HEK293T (cell line): ENCODE results near the gene NUP205.

Experiments used
- CTCF ChIA-PET: fragments of 350-600 bp; formaldehyde crosslinking; extraction: SDS; loops from one replicate; lab custom pipeline; 2021; ENCODE audit warnings: antibody characterized with exemption, inconsistent platforms; lab: Yijun Ruan, JAX
- POLR2A ChIA-PET: fragments of 350-600 bp; formaldehyde crosslinking; extraction: SDS; loops from one replicate; lab custom pipeline; 2020; ENCODE audit warnings: antibody characterized with exemption, inconsistent platforms; lab: Yijun Ruan, JAX
- DNase-seq: peaks from one replicate; pipeline ENCODE4 v3.0.0; 2012; ENCODE audit warnings: mixed read lengths; ENCODE audit errors: extremely low spot score
- ARNT ChIP-seq: fragments of 450-650 bp; IDR thresholded peaks from 2 replicates; pipeline ENCODE4 v1.6.1; 2017; ENCODE audit warnings: mild to moderate bottlenecking
- BHLHE40 ChIP-seq: fragments of 450-650 bp; IDR thresholded peaks from 2 replicates; pipeline ENCODE4 v1.6.1; 2016; ENCODE audit warnings: mild to moderate bottlenecking, moderate library complexity, borderline replicate concordance
- CTBP1 ChIP-seq: fragments of 450-650 bp; IDR thresholded peaks from 2 replicates; pipeline ENCODE4 v1.6.1; 2016; ENCODE audit warnings: borderline replicate concordance
- ELF4 ChIP-seq: fragments of 450-650 bp; IDR thresholded peaks from 2 replicates; pipeline ENCODE4 v1.6.1; 2017; ENCODE audit warnings: antibody characterized with exemption
- FOXA1 ChIP-seq: fragments of 450-650 bp; IDR thresholded peaks from 2 replicates; pipeline ENCODE4 v1.6.1; 2016; ENCODE audit warnings: mild to moderate bottlenecking
- FOXK2 ChIP-seq: fragments of 450-650 bp; IDR thresholded peaks from 2 replicates; pipeline ENCODE4 v1.6.1; 2016; ENCODE audit warnings: mild to moderate bottlenecking
- FOXM1 ChIP-seq: fragments of 450-650 bp; IDR thresholded peaks from 2 replicates; pipeline ENCODE4 v1.6.1; 2017; ENCODE audit warnings: mild to moderate bottlenecking, borderline replicate concordance
- HDGF ChIP-seq: fragments of 450-650 bp; IDR thresholded peaks from 2 replicates; pipeline ENCODE4 v1.6.1; 2017; ENCODE audit warnings: antibody characterized with exemption, borderline replicate concordance
- L3MBTL2 ChIP-seq: fragments of 450-650 bp; conservative IDR thresholded peaks from 2 replicates; pipeline ENCODE4 v1.6.1; 2016; ENCODE audit warnings: mild to moderate bottlenecking
- LEF1 ChIP-seq: fragments of 450-650 bp; IDR thresholded peaks from 2 replicates; pipeline ENCODE4 v1.6.1; 2017; ENCODE audit warnings: mild to moderate bottlenecking, borderline replicate concordance
- NFRKB ChIP-seq: fragments of 450-650 bp; IDR thresholded peaks from 2 replicates; pipeline ENCODE4 v1.6.1; 2016; ENCODE audit warnings: mild to moderate bottlenecking, moderate library complexity
- PKNOX1 ChIP-seq: fragments of 450-650 bp; IDR thresholded peaks from 2 replicates; pipeline ENCODE4 v1.6.1; 2016
- SP1 ChIP-seq: fragments of 450-650 bp; IDR thresholded peaks from 2 replicates; pipeline ENCODE4 v1.6.1; 2017
- SUZ12 ChIP-seq: fragments of 450-650 bp; IDR thresholded peaks from 2 replicates; pipeline ENCODE4 v1.6.1; 2016; ENCODE audit warnings: mild to moderate bottlenecking
- TARDBP ChIP-seq: fragments of 450-650 bp; IDR thresholded peaks from 2 replicates; pipeline ENCODE4 v1.6.1; 2016
- ZNF384 ChIP-seq: fragments of 450-650 bp; IDR thresholded peaks from 2 replicates; pipeline ENCODE4 v1.6.1; 2016

Gene NUP205

GRCh38 chr7:135644729-135645128 is 87.0 kb downstream of the NUP205 start:
- POLR2A ChIA-PET = interaction anchor here (1.1 to 1.8 kb wide), 3 partner anchors 16 to 18 kb away, joined by 5 to 7 read pairs (median 5); partner anchors contain the start of gene STMP1
- DNase-seq = no peak
- CTCF ChIA-PET = interaction anchor here (0.6 to 2.4 kb wide), 15 partner anchors 11 to 1003 kb away, joined by 3 to 14 read pairs (median 5); no protein-coding TSS in a partner anchor
- no peak for TF ChIP-seq ELF4
- no peak for TF ChIP-seq FOXM1
- no peak for TF ChIP-seq NFRKB
- no peak for TF ChIP-seq SP1
- TF ChIP-seq BHLHE40 = no peak
- TF ChIP-seq FOXK2 = no peak
- TF ChIP-seq TARDBP = no peak
- no peak for TF ChIP-seq LEF1

GRCh38 chr7:135645296-135645904 is 87.7 kb downstream of the NUP205 start:
- peak; percentile 61 for DNase-seq
- ChIA-PET CTCF (interaction anchor here (0.6 to 2.4 kb wide), 21 partner anchors 10 to 1003 kb away, joined by 3 to 14 read pairs (median 4); no protein-coding TSS in a partner anchor), POLR2A (interaction anchor here (1.1 to 1.3 kb wide), 2 partner anchors 16 to 17 kb away, joined by 5 to 7 read pairs; partner anchors contain the start of gene STMP1)
- no peak for TF ChIP-seq CTBP1
- TF ChIP-seq BHLHE40 = no peak
- no peak for TF ChIP-seq HDGF
- TF ChIP-seq SP1 = no peak
- no peak for TF ChIP-seq FOXA1
- TF ChIP-seq FOXM1 = no peak
- TF ChIP-seq SUZ12 = no peak

- no peak for DNase-seq
- ChIA-PET POLR2A (interaction anchor here (1.5 kb wide), 1 partner anchor 15 kb away, joined by 6 read pairs; the partner anchor contains the start of gene STMP1), CTCF (no interaction called here)
- TF ChIP-seq TARDBP = no peak
- TF ChIP-seq ARNT = no peak
- no peak for TF ChIP-seq SUZ12
Observed at GRCh38 chr7:135647755-135648154, 90.0 kb downstream of the NUP205 start.

- TF ChIP-seq SP1 (no peak), PKNOX1 (no peak), BHLHE40 (no peak), SUZ12 (no peak), ARNT (no peak)
- ChIA-PET CTCF (no interaction called here), POLR2A (no interaction called here)
- DNase-seq = no peak
Observed at GRCh38 chr7:135648235-135648634, 90.5 kb downstream of the NUP205 start.

- ChIA-PET POLR2A (interaction anchor here (1.9 kb wide), 1 partner anchor 10 kb away, joined by 13 read pairs; the partner anchor contains the start of gene STMP1), CTCF (no interaction called here)
- TF ChIP-seq ZNF384 (no peak), CTBP1 (no peak), L3MBTL2 (no peak), TARDBP (no peak), PKNOX1 (no peak), FOXA1 (no peak), HDGF (no peak), LEF1 (no peak), FOXK2 (no peak)
- DNase-seq = no peak
Observed at GRCh38 chr7:135650831-135651573, 93.3 kb downstream of the NUP205 start.

- no peak for DNase-seq
- POLR2A ChIA-PET = interaction anchor here (1.6 kb wide), 1 partner anchor 9 kb away, joined by 6 read pairs; the partner anchor contains the start of gene STMP1
Observed at GRCh38 chr7:135653340-135654080, 95.8 kb downstream of the NUP205 start.

More at GRCh38 chr7:135653340-135654080, 95.8 kb downstream of the NUP205 start:
- CTCF ChIA-PET = interaction anchor here (0.5 kb wide), 1 partner anchor 216 kb away, joined by 3 read pairs; no protein-coding TSS in a partner anchor
- TF ChIP-seq BHLHE40 = no peak
- TF ChIP-seq ARNT = no peak
